ENCODE measurements around the gene ADM. TPM values are rescaled to one million over a fixed set of nuclear protein-coding genes. Genes with fewer than 3 reads are reported as not detected.

The ADM gene
- total RNA-seq, 1 donor from 2014 or later: 9.6 TPM

Other genes starting within 250 kb of the ADM start
- 16.7 TPM for gene SBF2, start 10.9 kb upstream of the ADM start, total RNA-seq
- 1.4 TPM for gene AMPD3, start 150.2 kb downstream of the ADM start, total RNA-seq
- 16.9 TPM for gene RNF141, start 236.1 kb downstream of the ADM start, total RNA-seq

Data from left lobe of liver (tissue), 1 donor.